ENCODE measurements around the gene ARID5B.

- TF ChIP-seq CTCF (IDR thresholded peaks at IDR 0.05; ENCODE audit: extremely low read depth in 1 of 2, insufficient read depth in 1 of 2, low read depth in 1 of 2, low read length in 2 of 2) (no peak), POLR2A (IDR thresholded peaks at IDR 0.05; ENCODE audit: low read depth, low read length) (no peak)
Observed at GRCh38 chr10:62103857-62104256, 202.4 kb downstream of the ARID5B start.

Data from endothelial cell of umbilical vein (primary cell).